ENCODE measurements around the gene LRP6.

LRP6 gene

GRCh38 chr12:12095021-12095420 lies 171.8 kb downstream of the LRP6 start:
- no peak for TF ChIP-seq CTCF (IDR thresholded peaks at IDR 0.05; ENCODE audit: insufficient read depth, low read length, poor library complexity, severe bottlenecking)
- no peak for DNase-seq (ENCODE audit: extremely low read depth, insufficient read length)
- no peaks in the 10 kb centered on the region for H3K36me3 ChIP-seq (ENCODE audit: control insufficient read depth, insufficient read depth, low read length)
- H3K27me3 ChIP-seq (replicated peaks; ENCODE audit: control insufficient read depth, insufficient read depth, low read length): no peaks in the 10 kb centered on the region
- H3K4me3 ChIP-seq (replicated peaks; ENCODE audit: low read depth, low read length): no peak overlapping the region

- no peak for TF ChIP-seq CTCF (IDR thresholded peaks at IDR 0.05; ENCODE audit: insufficient read depth, low read length, poor library complexity, severe bottlenecking)
- no peaks in the 10 kb centered on the region for H3K36me3 ChIP-seq (ENCODE audit: control insufficient read depth, insufficient read depth, low read length)
- no peak for DNase-seq (ENCODE audit: extremely low read depth, insufficient read length)
These were observed 172.4 kb downstream of the LRP6 start for GRCh38 chr12:12094481-12094880.

GRCh38 chr12:12091977-12092663 lies 174.7 kb downstream of the LRP6 start:
- Histone ChIP-seq H3K36me3 (ENCODE audit: control insufficient read depth, insufficient read depth, low read length) (no peaks in the 10 kb centered on the region), H3K4me3 (replicated peaks; ENCODE audit: low read depth, low read length) (no peak overlapping the region), H3K27me3 (replicated peaks; ENCODE audit: control insufficient read depth, insufficient read depth, low read length) (no peaks in the 10 kb centered on the region)
- DNase-seq (ENCODE audit: extremely low read depth, insufficient read length): no peak
- no peak for TF ChIP-seq CTCF (IDR thresholded peaks at IDR 0.05; ENCODE audit: insufficient read depth, low read length, poor library complexity, severe bottlenecking)

More at GRCh38 chr12:12094481-12094880, 172.4 kb downstream of the LRP6 start:
- Histone ChIP-seq H3K4me3 (replicated peaks; ENCODE audit: low read depth, low read length) (no peak overlapping the region), H3K27me3 (replicated peaks; ENCODE audit: control insufficient read depth, insufficient read depth, low read length) (no peaks in the 10 kb centered on the region)

GRCh38 chr12:12091071-12091470 lies 175.8 kb downstream of the LRP6 start:
- no peak for TF ChIP-seq CTCF (IDR thresholded peaks at IDR 0.05; ENCODE audit: insufficient read depth, low read length, poor library complexity, severe bottlenecking)
- no peak for DNase-seq (ENCODE audit: extremely low read depth, insufficient read length)
- no peak overlapping the region for H3K4me3 ChIP-seq (replicated peaks; ENCODE audit: low read depth, low read length)
- no peaks in the 10 kb centered on the region for H3K27me3 ChIP-seq (replicated peaks; ENCODE audit: control insufficient read depth, insufficient read depth, low read length)
- no peaks in the 10 kb centered on the region for H3K36me3 ChIP-seq (ENCODE audit: control insufficient read depth, insufficient read depth, low read length)

GRCh38 chr12:12088761-12089160 lies 178.1 kb downstream of the LRP6 start:
- no peak overlapping the region for H3K4me3 ChIP-seq (replicated peaks; ENCODE audit: low read depth, low read length)
- H3K36me3 ChIP-seq (ENCODE audit: control insufficient read depth, insufficient read depth, low read length): no peaks in the 10 kb centered on the region
- no peak for DNase-seq (ENCODE audit: extremely low read depth, insufficient read length)
- no peak for TF ChIP-seq CTCF (IDR thresholded peaks at IDR 0.05; ENCODE audit: insufficient read depth, low read length, poor library complexity, severe bottlenecking)
- H3K27me3 ChIP-seq (replicated peaks; ENCODE audit: control insufficient read depth, insufficient read depth, low read length): no peaks in the 10 kb centered on the region

- DNase-seq (ENCODE audit: extremely low read depth, insufficient read length): no peak
- H3K27me3 ChIP-seq (replicated peaks; ENCODE audit: control insufficient read depth, insufficient read depth, low read length): no peaks in the 10 kb centered on the region
- TF ChIP-seq CTCF (IDR thresholded peaks at IDR 0.05; ENCODE audit: insufficient read depth, low read length, poor library complexity, severe bottlenecking): no peak
These were observed 178.7 kb downstream of the LRP6 start for GRCh38 chr12:12088147-12088546.

More at GRCh38 chr12:12088147-12088546, 178.7 kb downstream of the LRP6 start:
- no peaks in the 10 kb centered on the region for H3K36me3 ChIP-seq (ENCODE audit: control insufficient read depth, insufficient read depth, low read length)
- no peak overlapping the region for H3K4me3 ChIP-seq (replicated peaks; ENCODE audit: low read depth, low read length)

All from GM06990 (cell line).